IMR-90 (cell line): ENCODE data around the gene PEX26. TPM values are rescaled to one million over a fixed set of nuclear protein-coding genes. Genes with fewer than 3 reads are reported as not detected.
A peak's percentile ranks its signal among the peaks of the same experiment; 100 is the strongest.

Experiments
- ATAC-seq: fragments of 200-7000 bp; cut with Tn5 transposase; 2 replicates; pipeline ENCODE4 v1.9.1; 2020; ENCODE audit warnings: low read depth, mild to moderate bottlenecking, moderate library complexity
- BruUV-seq: library from RNA; stranded (reverse); fragments of 400-500 nt; replicated peaks from 2 replicates; lab custom pipeline; 2021; lab: Mats Ljungman, UMichigan
- CTCF ChIA-PET: fragments of 300-600 bp; formaldehyde crosslinking; extraction: SDS; loops from one replicate; lab custom pipeline; 2021; ENCODE audit warnings: antibody characterized with exemption; lab: Yijun Ruan, JAX
- POLR2A ChIA-PET: fragments of 300-600 bp; sonication (Branson Sonifier 250); formaldehyde crosslinking; loops from one replicate; lab custom pipeline; 2022; ENCODE audit warnings: antibody characterized with exemption; ENCODE audit not compliant: unreplicated experiment; lab: Charles Lee
- DNase-seq: peaks from one replicate; pipeline ENCODE4 v3.0.0; 2013
- H2AFZ ChIP-seq: replicated peaks from 2 replicates; pipeline ENCODE3; 2013; ENCODE audit warnings: low read length, mild to moderate bottlenecking; ENCODE audit not compliant: poor library complexity
- H2AK5ac ChIP-seq: 2 replicates; pipeline ENCODE4 v1.6.1; 2013; ENCODE audit warnings: low read depth, low read length, inconsistent platforms
- H2AK9ac ChIP-seq: replicated peaks from 2 replicates; pipeline ENCODE3; 2013; ENCODE audit warnings: mild to moderate bottlenecking, low read depth, low read length, moderate library complexity; ENCODE audit not compliant: poor library complexity
- H2BK120ac ChIP-seq: 2 replicates; pipeline ENCODE4 v1.6.1; 2013; ENCODE audit warnings: low read depth, low read length, inconsistent platforms
- H2BK15ac ChIP-seq: 3 replicates; pipeline ENCODE4 v1.6.1; 2013; ENCODE audit warnings: low read depth, low read length, inconsistent platforms
- H2BK20ac ChIP-seq: 2 replicates; pipeline ENCODE4 v1.6.1; 2013; ENCODE audit warnings: low read depth, mild to moderate bottlenecking, inconsistent platforms, low read length, moderate library complexity
- H2BK5ac ChIP-seq: 2 replicates; pipeline ENCODE4 v1.6.1; 2013; ENCODE audit warnings: mild to moderate bottlenecking, low read depth, low read length, inconsistent platforms; ENCODE audit not compliant: poor library complexity, severe bottlenecking
- H3K14ac ChIP-seq: replicated peaks from 2 replicates; pipeline ENCODE4 v1.6.1; 2013; ENCODE audit warnings: low read depth, low read length, inconsistent platforms
- H3K18ac ChIP-seq: 2 replicates; pipeline ENCODE4 v1.6.1; 2013; ENCODE audit warnings: low read depth, low read length, control low read depth
- H3K23ac ChIP-seq: 2 replicates; pipeline ENCODE4 v1.6.1; 2013; ENCODE audit warnings: low read depth, low read length, inconsistent platforms
- H3K27ac ChIP-seq: 2 replicates; pipeline ENCODE4 v1.5.1; 2013; ENCODE audit warnings: mild to moderate bottlenecking, control low read depth, low read length; ENCODE audit not compliant: insufficient read depth
- H3K27me3 ChIP-seq: 2 replicates; pipeline ENCODE4 v1.6.1; 2013; ENCODE audit warnings: low read length; ENCODE audit not compliant: control insufficient read depth, insufficient read depth
- H3K36me3 ChIP-seq: 2 replicates; pipeline ENCODE4 v1.6.1; 2013; ENCODE audit warnings: low read length, mixed read lengths; ENCODE audit not compliant: control insufficient read depth, insufficient read depth
- H3K4ac ChIP-seq: 2 replicates; pipeline ENCODE4 v1.6.1; 2013; ENCODE audit warnings: low read depth, low read length, inconsistent platforms
- H3K4me1 ChIP-seq: 2 replicates; pipeline ENCODE4 v1.6.1; 2013; ENCODE audit warnings: low read length, mixed read lengths; ENCODE audit not compliant: control insufficient read depth, insufficient read depth
- H3K4me2 ChIP-seq: 2 replicates; pipeline ENCODE4 v1.6.1; 2013; ENCODE audit warnings: low read depth, mild to moderate bottlenecking, control low read depth, low read length, moderate library complexity
- H3K4me3 ChIP-seq: 2 replicates; pipeline ENCODE4 v1.5.1; 2013; ENCODE audit warnings: low read depth, mild to moderate bottlenecking, control low read depth, low read length, moderate library complexity; ENCODE audit not compliant: insufficient read depth
- H3K56ac ChIP-seq: 2 replicates; pipeline ENCODE4 v1.6.1; 2013; ENCODE audit warnings: low read length, inconsistent platforms; ENCODE audit not compliant: insufficient read depth; ENCODE audit errors: extremely low read depth
- H3K79me1 ChIP-seq, 2 experiments: 2 replicates each; pipeline ENCODE4 v1.6.1; 2013; ENCODE audit warnings: low read length in 2 of 2, inconsistent platforms in 1 of 2, low read depth in 1 of 2
- H3K9ac ChIP-seq: 2 replicates; pipeline ENCODE4 v1.6.1; 2013; ENCODE audit warnings: low read depth, low read length, control low read depth
- H3K9me1 ChIP-seq: 2 replicates; pipeline ENCODE4 v1.6.1; 2013; ENCODE audit warnings: low read length, inconsistent platforms; ENCODE audit not compliant: insufficient read depth
- H3K9me3 ChIP-seq: 2 replicates; pipeline ENCODE4 v1.6.1; 2013; ENCODE audit warnings: low read length; ENCODE audit not compliant: control insufficient read depth, insufficient read depth
- H4K20me1 ChIP-seq: 2 replicates; pipeline ENCODE4 v1.6.1; 2013; ENCODE audit warnings: low read length, inconsistent platforms; ENCODE audit not compliant: insufficient read depth
- H4K5ac ChIP-seq: 2 replicates; pipeline ENCODE4 v1.6.1; 2013; ENCODE audit warnings: mild to moderate bottlenecking, low read depth, low read length, control low read depth
- H4K8ac ChIP-seq, 2 experiments: 2 replicates each; pipeline ENCODE4 v1.6.1; 2013; ENCODE audit warnings: low read depth in 2 of 2, low read length in 2 of 2, control low read depth in 1 of 2, inconsistent platforms in 1 of 2
- H4K91ac ChIP-seq: 2 replicates; pipeline ENCODE4 v1.6.1; 2013; ENCODE audit warnings: low read depth, low read length, inconsistent platforms; ENCODE audit not compliant: insufficient read depth
- BHLHE40 ChIP-seq: fragments of 150-350 bp; IDR thresholded peaks from 2 replicates; pipeline ENCODE4 v1.6.1; 2016; ENCODE audit warnings: mild to moderate bottlenecking, low read depth, low read length
- CEBPB ChIP-seq: IDR thresholded peaks from 2 replicates; pipeline ENCODE4 v1.6.1; 2012; ENCODE audit warnings: low read depth, low read length, improper control_type of control experiment
- CHD1 ChIP-seq: IDR thresholded peaks from 2 replicates; pipeline ENCODE4 v1.6.1; 2012; ENCODE audit warnings: low read depth, low read length, improper control_type of control experiment
- FOS ChIP-seq: fragments of 150-350 bp; IDR thresholded peaks from 2 replicates; pipeline ENCODE4 v1.6.1; 2016; ENCODE audit warnings: low read depth, low read length
- MAFK ChIP-seq: IDR thresholded peaks from 2 replicates; pipeline ENCODE4 v1.6.1; 2012; ENCODE audit warnings: low read depth, low read length, improper control_type of control experiment
- MAZ ChIP-seq: IDR thresholded peaks from 2 replicates; pipeline ENCODE4 v1.6.1; 2012; ENCODE audit warnings: low read depth, mild to moderate bottlenecking, low read length, improper control_type of control experiment, moderate library complexity, borderline replicate concordance
- MXI1 ChIP-seq: IDR thresholded peaks from 2 replicates; pipeline ENCODE4 v1.6.1; 2012; ENCODE audit warnings: low read depth, mild to moderate bottlenecking, low read length, moderate library complexity, borderline replicate concordance
- NFE2L2 ChIP-seq: fragments of 150-350 bp; IDR thresholded peaks from 2 replicates; pipeline ENCODE4 v1.6.1; 2016; ENCODE audit warnings: low read depth, mild to moderate bottlenecking, low read length
- POLR2A ChIP-seq: IDR thresholded peaks from 2 replicates; pipeline ENCODE4 v1.6.1; 2012; ENCODE audit warnings: mild to moderate bottlenecking, low read depth, low read length
- RAD21 ChIP-seq: IDR thresholded peaks from 2 replicates; pipeline ENCODE4 v1.6.1; 2012; ENCODE audit warnings: low read length, improper control_type of control experiment
- RCOR1 ChIP-seq: IDR thresholded peaks from 2 replicates; pipeline ENCODE4 v1.6.1; 2012; ENCODE audit warnings: mild to moderate bottlenecking, low read length, improper control_type of control experiment; ENCODE audit not compliant: insufficient replicate concordance
- RFX5 ChIP-seq: IDR thresholded peaks from 2 replicates; pipeline ENCODE4 v1.8.0; 2012; ENCODE audit warnings: low read depth, mild to moderate bottlenecking, low read length, moderate library complexity
- SMC3 ChIP-seq: fragments of 150-350 bp; IDR thresholded peaks from 2 replicates; pipeline ENCODE4 v1.6.1; 2016; ENCODE audit warnings: low read depth, mild to moderate bottlenecking, antibody characterized with exemption, low read length, moderate library complexity
- WGBS, 2 experiments: methylation state at CpG; one replicate each; pipeline versions ENCODE4 v1.1.5 to v1.1.7; 2013; ENCODE audit warnings: missing lambda C conversion rate in 2 of 2; ENCODE audit not compliant: insufficient read length in 1 of 2; ENCODE audit errors: extremely low coverage in 2 of 2; 5-methylcytosine and 5-hydroxymethylcytosine counted together
- dilution Hi-C: fragments of 300-500 bp; cut with HindIII; formaldehyde crosslinking; loops from one replicate; pipeline ENCODE4 v1.14.3; 2018; ENCODE audit warnings: low sequenced_read_pairs; ENCODE audit not compliant: unreplicated experiment
- in situ Hi-C: fragments of 300-500 bp; cut with MboI; formaldehyde crosslinking; loops from 3 replicates; pipeline ENCODE4 v1.14.3; 2019; ENCODE audit warnings: low sequenced_read_pairs, inconsistent platforms, mixed read lengths
- intact Hi-C: fragments of 100-400 bp; cut with micrococcal nuclease; formaldehyde crosslinking; loops from 2 replicates; pipeline ENCODE4 v1.10.0; 2022
- polyA plus RNA-seq, 3 experiments: library from polyadenylated mRNA; depleted of rRNA; stranded (reverse); fragments of >200 nt; gene quantifications; 2 replicates each; pipeline ENCODE4 v1.2.3, GENCODE V29; 2012; ENCODE audit warnings: low replicate concordance in 1 of 3
- total RNA-seq: library from RNA; depleted of rRNA; stranded (reverse); fragments of >200 nt; gene quantifications from 2 replicates; pipeline ENCODE4 v1.2.3, GENCODE V29; 2012
- TF ChIP-seq, protein P1 (sequence below): conservative IDR thresholded peaks from 2 replicates; pipeline ENCODE4 v1.5.1; 2012; ENCODE audit warnings: mild to moderate bottlenecking, low read depth, low read length, improper control_type of control experiment
- TF ChIP-seq, protein P2 (sequence below): fragments of 150-350 bp; IDR thresholded peaks from 2 replicates; pipeline ENCODE4 v1.6.1; 2017; ENCODE audit warnings: mild to moderate bottlenecking, antibody characterized with exemption, low read length, low read depth
- TF ChIP-seq, protein P3 (sequence below): fragments of 150-350 bp; IDR thresholded peaks from 2 replicates; pipeline ENCODE4 v1.6.1; 2016; ENCODE audit warnings: low read depth, mild to moderate bottlenecking, low read length, moderate library complexity, borderline replicate concordance

The PEX26 gene
- total and polyA plus RNA-seq, 2 of the 4 experiments (the other 2 are of a cell fraction): 12.2 to 18.5 TPM

DNA sequence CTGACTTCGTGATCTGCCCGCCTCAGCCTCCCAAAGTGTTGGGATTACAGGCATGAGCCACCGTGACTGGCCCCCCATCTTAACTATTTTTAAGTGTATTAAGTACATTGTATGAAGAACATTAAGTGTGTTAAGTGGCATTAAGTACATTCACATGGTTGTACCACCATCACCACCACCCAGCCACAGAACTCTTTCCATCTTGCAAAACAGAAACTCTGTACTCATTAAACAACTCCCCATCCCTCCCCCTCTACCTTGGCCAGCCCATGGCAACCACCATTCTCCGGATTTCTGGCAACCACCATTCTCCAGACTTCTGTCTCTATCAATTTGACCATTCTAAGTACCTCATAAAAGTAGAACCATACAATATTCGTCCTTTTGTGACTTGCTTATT lies 17.8 kb upstream of the PEX26 start:
- in situ Hi-C loops: loop anchor here (25.0 kb wide), 1 partner anchor 498 kb away; the partner anchor contains the start of gene SLC25A18
- Histone ChIP-seq H4K8ac (no peak overlapping the region), H3K36me3 (no peaks in the 10 kb centered on the region), H4K5ac (no peak overlapping the region), H3K14ac (no peak overlapping the region), H3K4ac (no peak overlapping the region), H3K27me3 (no peaks in the 10 kb centered on the region), H3K18ac (no peak overlapping the region), H3K4me1 (peaks cover 20% of the 10 kb centered on the region), H2BK20ac (no peak overlapping the region), H3K27ac (no peak overlapping the region), H3K9ac (no peak overlapping the region), H2BK120ac (peak overlapping the region; percentile 38; the same call in 1 of the 2 replicates), H3K9me3 (no peaks in the 10 kb centered on the region), H3K9me1 (peaks cover 16% of the 10 kb centered on the region), H3K79me1 (no peaks in the 10 kb centered on the region), H3K56ac (no peak overlapping the region), H2BK5ac (no peak overlapping the region), H2AK5ac (no peak overlapping the region), H3K23ac (no peak overlapping the region), H3K4me3 (no peak overlapping the region), H4K91ac (no peak overlapping the region), H3K4me2 (no peak overlapping the region), H2AK9ac (no peak overlapping the region), H4K20me1 (no peaks in the 10 kb centered on the region), H2BK15ac (no peak overlapping the region), H2AFZ (no peak overlapping the region)
- dilution Hi-C loops: no loop called here
- intact Hi-C loops: no loop called here
- POLR2A ChIA-PET: no interaction called here
- DNase-seq (no peak), ATAC-seq (no peak)
- no TSS peak for BruUV-seq
- no CpG with 5 or more reads among the region's 5 CpGs for WGBS, 2 experiments
- TF ChIP-seq CHD1: no peak
- no peak for TF ChIP-seq BHLHE40
- TF ChIP-seq RCOR1: no peak
- TF ChIP-seq SMC3: no peak
- TF ChIP-seq NFE2L2: no peak
- TF ChIP-seq CEBPB: no peak
- no peak for TF ChIP-seq FOS
- TF ChIP-seq POLR2A: no peak
- no peak for TF ChIP-seq MAFK
- TF ChIP-seq, protein P1, sequence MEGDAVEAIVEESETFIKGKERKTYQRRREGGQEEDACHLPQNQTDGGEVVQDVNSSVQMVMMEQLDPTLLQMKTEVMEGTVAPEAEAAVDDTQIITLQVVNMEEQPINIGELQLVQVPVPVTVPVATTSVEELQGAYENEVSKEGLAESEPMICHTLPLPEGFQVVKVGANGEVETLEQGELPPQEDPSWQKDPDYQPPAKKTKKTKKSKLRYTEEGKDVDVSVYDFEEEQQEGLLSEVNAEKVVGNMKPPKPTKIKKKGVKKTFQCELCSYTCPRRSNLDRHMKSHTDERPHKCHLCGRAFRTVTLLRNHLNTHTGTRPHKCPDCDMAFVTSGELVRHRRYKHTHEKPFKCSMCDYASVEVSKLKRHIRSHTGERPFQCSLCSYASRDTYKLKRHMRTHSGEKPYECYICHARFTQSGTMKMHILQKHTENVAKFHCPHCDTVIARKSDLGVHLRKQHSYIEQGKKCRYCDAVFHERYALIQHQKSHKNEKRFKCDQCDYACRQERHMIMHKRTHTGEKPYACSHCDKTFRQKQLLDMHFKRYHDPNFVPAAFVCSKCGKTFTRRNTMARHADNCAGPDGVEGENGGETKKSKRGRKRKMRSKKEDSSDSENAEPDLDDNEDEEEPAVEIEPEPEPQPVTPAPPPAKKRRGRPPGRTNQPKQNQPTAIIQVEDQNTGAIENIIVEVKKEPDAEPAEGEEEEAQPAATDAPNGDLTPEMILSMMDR: no peak
- TF ChIP-seq MXI1: no peak
- no peak for TF ChIP-seq RFX5
- no peak for TF ChIP-seq MAZ
- no peak for TF ChIP-seq RAD21
- TF ChIP-seq, protein P2, sequence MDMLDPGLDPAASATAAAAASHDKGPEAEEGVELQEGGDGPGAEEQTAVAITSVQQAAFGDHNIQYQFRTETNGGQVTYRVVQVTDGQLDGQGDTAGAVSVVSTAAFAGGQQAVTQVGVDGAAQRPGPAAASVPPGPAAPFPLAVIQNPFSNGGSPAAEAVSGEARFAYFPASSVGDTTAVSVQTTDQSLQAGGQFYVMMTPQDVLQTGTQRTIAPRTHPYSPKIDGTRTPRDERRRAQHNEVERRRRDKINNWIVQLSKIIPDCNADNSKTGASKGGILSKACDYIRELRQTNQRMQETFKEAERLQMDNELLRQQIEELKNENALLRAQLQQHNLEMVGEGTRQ: no peak
- TF ChIP-seq, protein P3, sequence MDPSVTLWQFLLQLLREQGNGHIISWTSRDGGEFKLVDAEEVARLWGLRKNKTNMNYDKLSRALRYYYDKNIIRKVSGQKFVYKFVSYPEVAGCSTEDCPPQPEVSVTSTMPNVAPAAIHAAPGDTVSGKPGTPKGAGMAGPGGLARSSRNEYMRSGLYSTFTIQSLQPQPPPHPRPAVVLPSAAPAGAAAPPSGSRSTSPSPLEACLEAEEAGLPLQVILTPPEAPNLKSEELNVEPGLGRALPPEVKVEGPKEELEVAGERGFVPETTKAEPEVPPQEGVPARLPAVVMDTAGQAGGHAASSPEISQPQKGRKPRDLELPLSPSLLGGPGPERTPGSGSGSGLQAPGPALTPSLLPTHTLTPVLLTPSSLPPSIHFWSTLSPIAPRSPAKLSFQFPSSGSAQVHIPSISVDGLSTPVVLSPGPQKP: no peak
- CTCF ChIA-PET: no interaction called here
